HS-5 (cell line): ENCODE results near the gene LAD1.

Experiments used
- DNase-seq: peaks from one replicate; pipeline ENCODE4 v3.0.0-alpha.2; 2012; ENCODE audit warnings: low read depth

LAD1 gene

DNA sequence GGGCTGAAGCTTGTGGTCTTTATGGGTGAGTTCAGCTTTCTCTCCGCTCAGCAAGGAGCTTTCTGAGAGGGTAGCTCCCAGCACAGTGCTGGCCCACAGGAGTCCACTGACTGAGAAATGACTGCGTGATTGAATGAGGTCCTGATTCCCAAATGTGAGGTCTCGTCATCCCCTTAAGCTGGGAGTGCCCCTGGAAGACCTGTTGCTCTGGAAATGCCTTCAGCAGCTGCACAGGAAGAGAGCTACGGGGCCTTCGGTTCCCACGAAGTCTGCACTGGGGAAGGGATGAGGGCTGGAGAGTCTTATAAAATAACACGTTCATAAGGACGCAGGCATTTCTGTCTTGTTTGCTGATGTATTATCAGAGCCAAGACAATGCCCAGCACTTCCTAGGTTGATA is 35.7 kb downstream of the LAD1 start:
- DNase-seq, result no peak

DNA sequence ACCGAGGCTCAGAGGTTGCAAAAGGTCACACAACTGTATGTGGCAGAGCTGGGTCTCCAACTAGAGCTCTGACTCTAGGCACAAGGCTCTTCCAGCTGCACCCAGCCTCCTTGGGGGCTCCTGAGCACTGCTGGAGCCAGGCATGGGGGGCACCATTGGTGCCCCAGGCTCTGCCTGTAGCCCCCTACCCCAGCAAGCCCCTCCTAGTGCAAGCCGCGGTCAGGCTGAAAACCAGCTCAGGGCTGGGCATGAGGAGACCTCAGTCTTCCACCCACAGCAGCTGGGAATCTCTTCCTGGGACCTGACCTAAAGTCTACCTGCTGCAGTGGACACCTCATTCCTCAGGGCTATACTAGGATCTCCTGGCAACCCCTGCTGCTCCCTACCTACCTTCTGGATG is 36.2 kb downstream of the LAD1 start:
- DNase-seq, result no peak

DNA sequence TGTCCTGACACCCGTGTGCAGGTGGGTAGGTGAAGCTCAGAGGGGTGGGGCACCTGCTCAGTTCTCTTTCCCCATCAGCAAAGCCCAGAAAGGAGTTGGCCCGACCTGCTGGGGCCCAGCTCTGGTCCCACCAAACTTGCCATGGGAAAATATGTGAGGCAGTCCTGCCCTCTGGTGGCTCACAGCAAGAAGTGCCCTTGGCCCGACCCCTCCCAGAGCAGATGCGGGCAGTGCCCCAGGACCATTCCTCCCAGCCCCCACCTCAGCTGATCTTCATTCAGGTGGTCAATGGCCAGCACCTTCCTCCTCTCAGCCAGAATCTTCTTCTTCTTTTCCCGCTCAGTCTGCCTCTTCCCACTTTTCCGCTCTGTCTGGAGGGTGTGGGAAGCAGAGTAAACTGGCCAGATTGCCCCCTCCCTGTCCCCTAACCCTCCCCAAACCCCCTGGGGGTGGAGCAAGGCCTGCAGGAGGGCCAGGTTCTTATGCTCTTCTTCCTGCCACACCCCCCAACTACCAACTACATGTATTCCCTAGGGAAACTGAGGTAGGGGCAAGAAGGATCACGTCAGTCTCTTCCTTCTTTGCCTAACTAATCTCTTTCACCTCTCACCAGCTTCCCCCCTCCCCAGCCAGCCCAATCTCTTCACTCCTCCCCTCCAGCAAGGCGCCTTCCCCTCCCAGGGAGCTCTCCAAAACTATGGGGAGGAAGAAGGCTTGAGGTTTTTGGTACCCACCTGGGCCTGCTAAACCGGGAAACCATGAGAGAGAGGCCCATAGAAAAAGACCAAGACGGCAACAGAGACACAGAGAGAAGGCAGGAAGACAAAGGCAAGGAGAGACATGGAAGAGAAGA is 37.2 kb downstream of the LAD1 start:
- no peak for DNase-seq

DNA sequence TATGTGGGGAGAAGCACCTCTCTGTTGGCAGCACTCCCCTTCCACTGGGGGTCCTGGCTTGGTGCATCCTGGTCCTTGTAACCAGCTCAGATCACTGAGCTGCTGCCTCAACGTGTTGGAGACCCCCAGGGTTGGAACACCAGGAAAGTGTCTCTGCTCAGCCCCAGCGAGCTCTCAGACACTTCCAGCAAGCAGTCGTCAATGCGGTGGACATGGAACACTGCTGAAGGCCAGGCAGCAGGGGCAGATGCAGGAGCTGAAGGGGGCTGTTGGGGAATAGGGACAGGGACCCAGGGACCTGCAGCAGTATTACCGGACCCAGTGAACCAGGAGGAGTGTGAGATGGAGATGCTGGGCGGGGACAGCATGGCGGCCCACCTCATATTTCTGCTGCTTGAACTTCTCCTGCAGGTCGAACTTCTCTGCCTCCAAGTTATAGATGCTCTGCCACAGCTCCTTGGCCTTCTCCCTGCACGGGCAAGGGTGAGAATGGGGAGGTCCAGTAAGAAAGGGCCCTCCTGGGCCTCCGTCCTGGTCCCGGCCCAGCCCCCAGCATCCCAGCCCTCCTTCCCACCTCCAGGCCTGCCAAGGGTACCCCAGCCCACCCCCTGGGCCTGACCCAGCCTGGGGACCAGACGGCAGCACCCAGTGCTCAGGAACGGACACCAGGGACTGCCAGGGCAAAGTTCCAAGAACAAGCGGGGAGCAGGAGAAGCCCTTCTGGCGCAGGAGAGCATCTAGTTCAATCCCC is 38.0 kb downstream of the LAD1 start:
- DNase-seq, result no peak

DNA sequence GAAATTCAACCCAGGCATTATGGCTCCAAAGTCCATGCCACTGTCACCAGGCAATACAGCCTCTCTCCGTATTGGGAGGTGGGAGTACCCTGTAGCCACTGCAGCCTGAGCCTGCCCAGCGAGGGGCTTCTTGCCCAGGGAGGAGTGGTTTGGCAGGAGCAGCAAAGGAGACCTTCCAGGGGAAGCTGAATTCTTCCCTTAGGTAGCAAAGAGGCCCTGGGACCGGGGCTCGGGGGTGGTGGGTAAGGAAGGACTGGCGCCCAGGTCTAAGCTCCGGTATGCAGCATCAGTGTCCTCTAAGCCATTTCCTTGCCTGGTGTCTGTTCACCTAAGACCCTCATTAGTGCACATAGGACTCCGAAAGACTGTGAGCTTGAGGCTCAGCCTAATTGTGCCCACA is 38.6 kb downstream of the LAD1 start:
- DNase-seq, result no peak

DNA sequence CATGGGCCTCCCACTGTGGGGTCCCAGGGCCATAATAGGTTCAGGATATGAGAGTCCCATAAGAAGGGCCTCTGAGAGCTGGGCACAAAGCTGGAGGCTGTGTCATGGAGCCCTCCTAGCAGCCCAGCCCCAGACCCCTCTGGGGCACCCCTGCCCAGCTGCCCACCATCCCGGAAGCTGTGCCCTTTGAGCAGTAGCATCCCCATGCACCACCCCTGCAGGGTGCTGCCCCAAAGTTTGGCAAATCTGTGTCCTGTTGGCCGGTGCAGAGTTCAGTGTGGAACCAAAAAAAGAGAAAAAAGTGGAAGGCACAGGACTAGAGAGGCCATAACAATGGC is 39.3 kb downstream of the LAD1 start:
- DNase-seq, result no peak

DNA sequence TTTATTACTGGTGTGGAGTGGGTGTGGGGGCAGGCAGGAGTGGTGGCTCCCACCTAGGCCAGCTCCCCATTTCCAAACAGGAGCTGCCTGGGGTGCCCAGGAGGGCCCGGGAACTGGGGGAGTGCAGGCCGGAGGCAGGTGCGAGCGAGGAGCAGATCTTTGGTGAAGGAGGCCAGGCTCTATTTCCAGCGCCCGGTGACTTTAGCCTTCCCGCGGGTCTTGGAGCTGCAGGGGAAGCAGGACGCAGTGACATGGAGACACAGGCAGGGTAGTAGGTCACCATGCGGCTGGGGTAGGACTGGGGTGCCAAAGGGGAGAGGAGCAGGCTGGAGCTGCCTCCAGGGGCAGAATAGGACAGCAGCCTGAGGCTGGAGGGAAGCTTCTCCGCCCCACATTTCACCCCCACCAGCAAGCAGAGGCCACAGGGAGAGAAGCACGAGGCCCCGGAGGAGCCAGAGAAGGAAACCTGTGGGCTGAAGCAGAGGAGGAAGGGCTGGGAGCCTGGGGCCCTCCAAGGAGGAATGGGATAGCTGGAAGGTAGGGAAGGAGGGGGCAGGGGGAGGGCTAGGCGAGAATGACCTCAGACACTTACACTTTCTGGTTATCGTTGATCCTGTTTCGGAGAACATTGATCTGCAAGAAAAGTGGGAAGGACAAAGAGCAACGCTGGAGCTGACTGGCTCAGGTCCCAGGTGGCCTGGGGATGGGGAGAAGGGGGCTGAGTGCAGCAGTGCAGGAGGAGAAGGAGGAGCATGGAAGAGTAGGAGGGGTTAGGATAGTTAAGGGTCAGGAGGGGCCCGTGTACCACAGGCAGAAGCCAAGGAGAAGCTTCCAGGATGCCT is 39.9 kb downstream of the LAD1 start:
- DNase-seq, result no peak

DNA sequence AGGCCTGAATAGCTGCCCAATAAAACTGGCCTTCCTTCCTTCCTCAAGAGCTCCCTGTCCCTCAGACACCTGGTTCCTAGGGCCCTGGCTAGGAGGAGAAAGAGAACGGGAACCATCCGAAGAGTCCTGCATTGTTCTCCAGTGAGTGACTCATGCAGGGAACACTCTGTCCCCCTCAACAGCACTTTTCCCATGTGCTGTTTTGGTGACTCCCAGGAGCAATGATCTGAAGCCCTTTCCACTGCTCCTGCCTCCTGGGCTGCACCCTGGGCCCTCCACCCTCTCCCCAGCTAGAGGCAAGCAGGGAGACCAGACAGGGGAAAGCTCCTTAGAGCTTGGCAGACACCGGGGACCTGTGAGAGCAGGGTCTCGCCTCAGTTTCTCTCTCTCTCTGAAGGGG is 40.5 kb downstream of the LAD1 start:
- no peak for DNase-seq

DNA sequence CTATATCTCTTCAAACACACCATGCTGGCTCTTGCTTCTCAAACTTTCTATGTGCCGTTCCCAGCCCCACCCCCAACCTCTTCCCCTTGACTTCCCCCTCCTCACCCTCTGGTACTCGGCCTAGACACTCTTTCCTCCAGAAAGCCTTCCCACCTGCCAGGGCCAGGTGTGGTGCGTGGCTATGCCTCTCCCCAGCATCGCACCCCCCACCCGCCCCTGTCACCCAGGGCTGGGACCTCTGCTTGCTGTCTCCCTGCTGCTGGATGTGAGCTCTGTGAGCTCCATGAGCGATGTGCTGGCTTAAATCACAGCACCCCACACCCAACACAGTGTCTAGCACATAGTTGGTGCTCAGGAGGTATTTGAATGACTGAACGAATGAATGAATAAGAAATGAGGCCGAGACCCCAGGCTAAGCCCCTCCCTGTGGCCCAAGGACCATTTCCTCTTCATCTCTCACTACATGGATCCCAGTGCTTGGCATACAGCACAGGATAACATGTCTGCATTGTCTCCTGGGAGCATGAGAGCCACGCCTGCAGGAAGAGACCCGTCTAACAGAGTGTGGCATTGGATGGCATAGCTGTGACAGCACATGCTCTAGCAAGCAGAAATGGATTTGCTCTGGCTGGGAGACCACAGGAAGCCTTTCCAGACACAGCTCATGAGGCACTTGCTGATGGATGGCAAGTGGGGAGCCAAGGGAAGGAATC is 41.3 kb downstream of the LAD1 start:
- no peak for DNase-seq

DNA sequence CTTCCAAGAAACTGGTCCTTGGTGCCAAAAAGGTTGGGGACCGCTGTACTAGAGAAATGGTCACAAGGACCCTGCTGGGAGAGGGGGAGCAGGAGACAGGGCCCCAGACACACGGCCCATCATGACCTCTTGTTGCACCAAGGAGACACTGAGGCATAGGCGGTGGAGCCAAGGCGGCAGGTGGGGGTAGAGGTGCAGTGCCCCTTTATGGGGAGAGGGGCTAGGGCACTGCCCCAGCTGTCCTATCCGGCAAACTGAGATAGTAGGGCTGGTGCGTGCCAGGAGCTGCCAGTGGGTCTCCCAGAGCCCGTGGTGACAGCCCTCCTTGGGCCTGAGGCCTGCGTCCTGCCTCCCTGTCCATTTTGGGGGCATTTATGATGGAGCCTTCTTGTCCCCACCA is 41.9 kb downstream of the LAD1 start:
- DNase-seq, result no peak

DNA sequence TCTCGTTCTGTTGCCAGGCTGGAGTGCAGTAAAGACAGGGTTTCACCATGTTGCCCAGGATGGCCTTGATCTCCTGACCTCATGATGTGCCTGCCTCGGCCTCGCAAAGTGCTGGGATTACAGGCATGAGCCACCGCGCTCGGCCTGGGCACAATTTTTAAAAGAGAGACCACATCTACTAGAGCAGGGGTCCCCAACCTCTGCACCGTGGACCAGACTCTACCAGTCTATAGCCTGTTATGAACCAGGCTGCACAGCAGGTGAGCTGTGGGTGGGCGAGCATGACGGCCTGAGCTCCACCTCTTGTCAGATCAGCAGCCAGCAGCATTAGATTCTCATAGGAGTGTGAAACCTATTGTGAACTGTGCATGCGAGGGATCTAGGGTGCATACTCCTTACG is 42.4 kb downstream of the LAD1 start:
- no peak for DNase-seq

DNA sequence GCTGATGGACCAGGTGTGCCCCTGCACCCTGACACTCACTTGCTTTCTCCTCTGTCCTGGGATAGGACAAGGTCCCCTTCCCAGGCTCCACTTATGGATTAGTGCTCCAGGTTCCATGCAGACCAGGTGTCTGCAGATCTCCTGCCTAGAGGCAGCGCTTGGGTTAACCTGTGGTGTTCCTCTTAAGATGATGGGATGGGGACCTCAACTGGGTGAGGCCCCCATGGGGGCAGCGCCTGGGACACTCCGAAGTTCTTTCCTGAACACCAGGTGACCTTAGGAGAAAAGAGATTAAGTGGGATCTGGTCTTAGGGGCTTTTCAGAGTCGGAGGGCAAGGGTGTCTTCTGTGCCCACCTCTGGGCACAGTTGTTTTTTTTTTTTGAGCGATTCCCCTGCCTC is 42.9 kb downstream of the LAD1 start:
- DNase-seq, result no peak

DNA sequence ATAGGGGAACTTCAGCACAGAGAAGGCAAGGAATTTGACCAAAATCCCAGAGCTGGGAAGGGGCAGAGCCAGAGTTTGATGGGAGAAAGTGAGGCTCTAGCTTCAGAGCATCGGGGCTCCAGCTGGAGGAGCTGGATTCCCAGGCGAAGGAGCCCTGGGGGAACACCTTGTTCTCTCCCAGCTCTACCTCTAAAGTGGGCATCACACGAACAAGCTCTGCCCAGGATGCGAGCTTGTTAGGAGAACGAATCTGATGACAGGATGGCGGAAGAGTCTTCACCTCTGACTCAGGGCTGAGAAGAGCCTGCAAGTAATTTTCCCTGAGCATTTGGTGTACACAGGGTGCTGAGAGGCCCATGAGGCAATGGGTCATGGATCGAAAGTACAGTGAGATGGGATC is 43.7 kb downstream of the LAD1 start:
- DNase-seq, result no peak

DNA sequence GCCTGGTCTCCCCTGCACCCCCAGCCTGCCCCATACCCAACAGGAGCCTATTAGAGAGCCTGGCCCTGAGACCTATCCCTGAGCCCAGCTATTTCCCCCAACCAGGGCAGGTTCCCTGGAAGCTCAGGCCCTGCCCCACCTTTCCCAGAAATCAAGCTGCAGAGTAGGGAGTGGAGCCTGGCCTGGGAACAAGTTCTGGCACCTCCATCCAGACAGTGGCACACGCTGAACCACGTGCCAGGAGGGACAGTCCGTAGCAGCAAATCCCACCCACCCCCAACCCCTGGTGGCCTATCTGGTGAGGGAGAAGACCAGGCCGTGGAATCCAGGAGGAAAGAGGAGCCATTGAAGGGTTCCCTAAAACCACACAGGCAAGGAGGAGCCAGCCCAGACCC is 44.2 kb downstream of the LAD1 start:
- DNase-seq, result no peak

DNA sequence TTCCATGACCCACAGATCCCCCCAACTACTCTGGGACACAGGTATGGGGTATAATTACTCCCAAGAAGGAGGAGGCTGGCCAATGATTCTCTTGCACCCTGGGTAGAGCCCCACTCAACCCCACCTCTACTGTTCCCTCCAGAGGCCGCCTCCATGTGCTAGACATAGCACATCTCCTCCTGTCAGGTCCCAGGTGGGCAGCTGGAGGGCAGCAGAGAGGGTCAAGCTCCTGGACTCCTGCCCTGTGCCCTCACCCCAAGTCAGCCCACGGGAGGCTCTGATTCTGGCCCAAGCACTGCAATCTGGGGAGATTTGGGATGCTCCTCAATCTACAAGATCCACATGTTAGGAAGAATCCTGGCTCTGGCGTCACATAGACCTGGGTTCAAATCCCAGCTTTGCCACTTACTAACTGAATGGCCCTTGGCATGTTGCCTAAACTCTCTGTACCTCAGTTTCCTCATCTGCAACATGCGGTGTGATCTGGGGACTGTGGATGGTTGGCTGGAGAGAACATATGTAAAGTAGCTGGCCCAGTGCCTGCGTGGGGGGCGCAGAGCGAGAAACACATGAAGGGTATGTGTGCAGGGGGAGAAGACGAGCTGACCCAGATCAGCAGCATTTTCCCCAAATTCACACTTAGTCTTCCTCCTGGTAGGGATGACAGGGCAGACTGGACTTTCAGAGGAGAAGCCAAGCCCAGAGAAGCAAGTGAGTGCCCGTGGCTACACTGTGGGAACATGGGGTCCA is 44.8 kb downstream of the LAD1 start:
- DNase-seq, result no peak

DNA sequence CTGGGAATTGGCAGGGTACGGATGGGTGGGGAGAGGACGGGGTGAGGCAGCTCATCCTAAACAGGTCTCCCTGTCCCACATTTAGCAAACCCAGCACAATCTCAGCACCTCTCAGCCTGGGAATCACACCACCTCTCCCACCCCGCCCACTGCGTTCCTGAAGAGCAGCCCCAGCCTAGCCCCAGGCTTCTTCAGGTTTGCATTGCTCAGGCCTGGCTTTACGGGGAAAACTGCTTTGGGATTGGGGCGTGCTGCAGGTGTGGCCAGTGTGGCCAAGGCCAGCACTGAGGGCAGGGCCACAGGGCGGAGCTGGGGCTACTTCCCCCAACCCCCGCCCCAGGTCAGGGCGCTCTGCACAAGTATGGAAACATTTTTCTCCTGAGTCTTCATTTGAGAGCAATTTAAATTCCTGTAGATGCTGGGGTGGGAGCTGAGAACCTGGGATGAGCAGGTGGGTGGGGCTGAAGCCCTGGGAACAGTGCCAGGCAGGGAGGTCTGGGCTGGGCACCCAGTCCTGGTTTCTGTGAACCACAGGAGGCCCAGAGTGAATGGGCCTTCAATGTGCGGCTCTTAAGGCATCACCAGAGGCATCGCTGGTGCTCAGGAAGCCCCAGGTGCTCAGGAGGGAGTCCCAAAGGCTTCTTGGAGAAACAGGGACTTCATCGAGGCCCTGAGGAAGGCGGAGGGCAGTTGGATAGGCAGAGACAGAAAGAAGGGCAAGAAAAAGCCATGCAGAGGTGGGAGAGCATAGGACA is 45.8 kb downstream of the LAD1 start:
- no peak for DNase-seq

DNA sequence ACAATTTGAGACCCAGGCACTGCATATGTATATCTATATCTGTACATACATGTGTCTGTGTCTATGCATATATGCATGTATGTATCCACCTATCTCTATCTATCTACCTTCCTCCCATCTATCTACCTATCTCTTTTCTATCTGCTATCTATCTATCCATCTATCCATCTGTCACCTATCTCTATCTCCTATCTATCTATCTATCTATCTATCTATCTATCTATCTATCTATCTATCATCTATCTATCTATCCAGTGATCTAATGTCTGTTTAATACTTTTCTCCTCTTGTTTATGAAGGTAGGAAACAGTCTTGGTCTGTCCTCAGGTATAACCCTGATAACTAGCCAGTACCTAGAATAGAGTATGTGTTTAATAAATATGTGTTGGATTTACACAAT is 47.5 kb downstream of the LAD1 start:
- DNase-seq, result no peak

DNA sequence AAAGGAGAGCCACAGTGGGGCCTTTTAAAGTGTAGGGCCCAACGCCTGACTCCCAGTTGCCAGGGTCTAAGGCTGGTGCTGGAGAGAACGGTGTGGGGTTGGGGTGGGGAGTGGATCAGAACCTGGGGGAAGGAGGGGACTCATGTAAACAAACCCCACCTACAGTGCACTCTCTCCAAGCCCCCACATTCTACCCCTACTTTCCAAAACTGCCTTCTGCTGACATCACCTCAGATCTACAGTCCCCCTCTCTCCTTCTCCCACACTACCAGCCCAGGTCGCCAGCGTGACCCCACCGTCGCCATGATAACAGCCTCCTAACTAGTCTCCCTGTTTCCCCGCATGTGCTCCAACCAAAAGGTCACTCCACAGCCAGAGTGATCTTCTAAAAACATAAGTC is 48.2 kb downstream of the LAD1 start:
- no peak for DNase-seq

DNA sequence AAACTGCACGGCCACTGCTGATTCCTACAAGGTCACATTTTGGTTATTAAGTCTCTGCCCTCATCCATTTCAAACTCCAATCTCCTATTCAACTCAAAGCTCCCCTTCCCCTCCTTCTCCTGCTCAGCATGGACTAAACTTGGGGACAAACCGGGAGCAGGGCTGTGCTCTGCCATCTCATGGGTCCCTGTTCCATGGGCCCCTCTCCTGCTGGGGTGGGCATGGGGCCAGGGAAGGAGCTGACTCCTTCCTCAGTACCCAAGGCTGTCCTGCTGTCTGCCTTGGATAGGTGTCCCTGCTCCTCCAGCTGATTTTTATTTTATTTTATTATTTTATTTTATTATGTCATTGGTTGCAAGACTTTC is 48.8 kb downstream of the LAD1 start:
- no peak for DNase-seq

DNA sequence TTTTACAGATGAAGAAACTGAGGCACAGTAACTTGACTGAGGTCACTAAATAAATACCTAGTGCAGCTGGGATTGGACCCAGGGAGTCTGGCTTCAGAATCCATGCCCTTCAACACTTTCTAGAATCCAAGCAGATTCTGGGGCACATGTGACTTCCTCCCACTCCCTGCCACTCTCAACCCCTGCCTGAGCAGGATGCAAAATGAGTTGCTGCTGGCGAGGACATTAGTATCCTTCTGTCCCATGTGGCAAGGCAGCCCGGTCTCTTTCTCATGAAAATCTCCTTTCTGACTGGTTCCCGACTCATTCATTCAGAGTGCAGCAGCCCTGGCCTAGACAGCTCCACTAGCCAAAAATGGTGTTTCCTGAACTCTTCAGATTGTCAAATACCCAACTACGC is 50.0 kb downstream of the LAD1 start:
- DNase-seq, result no peak

DNA sequence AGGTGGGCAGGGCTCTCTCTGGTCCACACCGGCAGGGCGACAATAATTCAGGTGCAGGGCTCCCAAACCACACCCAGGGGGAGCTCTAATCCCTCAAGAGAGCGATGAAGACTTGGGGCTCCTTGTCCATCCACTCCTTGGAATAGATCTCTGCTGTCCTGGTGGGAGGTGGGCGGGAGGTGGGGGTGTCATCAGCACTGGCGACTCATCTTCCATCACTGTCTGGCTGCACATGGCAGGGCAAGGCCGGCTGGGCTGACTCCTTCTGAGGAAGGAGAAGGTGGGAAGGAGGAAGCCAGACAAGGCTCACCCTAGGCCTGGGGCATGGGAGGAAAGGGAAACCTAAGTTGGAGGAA is 50.9 kb downstream of the LAD1 start:
- DNase-seq, result no peak
